GM19467 (cell line): Measurements from ENCODE around the gene CALML6.

Experiments used
- ATAC-seq: cut with Tn5 transposase; IDR thresholded peaks from one replicate; pipeline ENCODE4 v1.9.1; 2021; ENCODE audit warnings: mild to moderate bottlenecking, moderate library complexity; ENCODE audit not compliant: unreplicated experiment

CALML6 gene

DNA sequence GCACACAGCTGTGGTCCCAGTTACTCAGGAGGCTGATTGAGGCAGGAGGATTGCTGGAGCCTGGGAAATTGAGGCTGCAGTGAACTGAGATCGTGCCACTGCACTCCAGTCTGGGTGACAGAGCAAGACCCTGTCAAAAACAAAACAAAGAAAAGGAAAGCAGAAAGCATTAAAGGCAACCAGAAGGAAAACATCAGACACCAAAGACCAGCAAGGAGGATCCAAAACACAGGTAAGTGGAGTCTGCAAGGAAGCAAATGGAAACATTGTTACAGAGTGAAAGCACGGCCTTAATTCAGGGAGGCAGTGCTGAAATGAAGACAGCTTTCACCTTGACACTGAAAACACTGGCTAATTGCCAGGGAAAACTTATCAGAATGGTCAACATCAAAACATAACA, 47.7 kb downstream of the CALML6 start:
- no peak for ATAC-seq

- no peak for ATAC-seq
These were observed 48.5 kb downstream of the CALML6 start for GRCh38 chr1:1963570-1963969.

- no peak for ATAC-seq
These were observed 49.8 kb downstream of the CALML6 start for GRCh38 chr1:1964811-1965210.

DNA sequence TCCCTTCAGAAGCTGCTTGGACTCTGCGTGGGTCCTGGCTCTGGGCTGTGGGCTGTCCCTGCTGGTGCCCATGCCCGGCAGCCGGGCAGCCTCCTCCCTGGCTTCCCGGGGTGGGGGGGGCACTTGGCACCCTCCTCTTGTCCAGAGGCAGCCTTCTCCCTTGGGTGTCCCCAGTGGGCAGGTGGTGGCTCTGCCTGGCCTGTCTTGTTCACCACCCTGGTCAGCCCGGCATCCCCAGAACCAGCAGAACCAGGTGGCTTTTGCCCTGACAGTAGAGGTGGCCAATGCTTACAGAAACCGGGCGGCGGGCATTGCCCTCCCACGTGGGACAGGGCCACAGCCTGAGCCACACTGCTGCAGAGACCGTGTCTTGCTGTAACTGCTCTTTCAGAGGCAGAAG, 50.5 kb downstream of the CALML6 start:
- ATAC-seq, result no peak

GRCh38 chr1:1966071-1966740, 51.1 kb downstream of the CALML6 start:
- no peak for ATAC-seq
